Measurements from ENCODE around the gene HADH. TPM values are rescaled to one million over a fixed set of nuclear protein-coding genes. Genes with fewer than 3 reads are reported as not detected.

HADH gene
- total and polyA plus RNA-seq, 4 donors, result 37.6 to 43.9 (median 40.6) TPM

DNA sequence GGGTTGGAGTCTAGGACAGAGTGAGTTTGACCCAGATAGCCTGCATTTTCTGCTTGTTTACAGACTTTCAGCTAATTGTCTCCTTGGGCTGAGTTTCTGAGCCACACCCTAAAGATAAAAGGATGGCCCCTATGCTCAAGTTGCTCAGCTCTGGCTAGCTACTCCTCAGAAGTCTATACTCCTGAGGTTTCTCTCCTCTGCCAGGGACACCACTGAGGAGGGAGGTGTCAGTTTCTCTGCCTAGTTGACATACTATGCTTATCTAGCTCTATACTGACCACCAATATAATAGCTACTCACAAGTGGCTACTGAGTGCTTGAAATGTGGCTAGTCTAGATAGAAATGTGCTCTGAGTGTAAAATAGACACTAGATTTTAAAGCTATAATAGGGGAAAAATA lies 23.6 kb downstream of the HADH start:
- no peak overlapping the region for H3K27ac ChIP-seq (ENCODE audit: low read depth in 1 of 2, low read length in 1 of 2)
- no peak for ATAC-seq (ENCODE audit: insufficient read depth, low FRiP score)
- H3K4me1 ChIP-seq (ENCODE audit: control insufficient read depth in 5 of 5, insufficient read depth in 5 of 5, low read length in 5 of 5), result no peaks in the 10 kb centered on the region
- H3K27me3 ChIP-seq (ENCODE audit: control insufficient read depth in 3 of 3, insufficient read depth in 3 of 3, low read length in 2 of 3), result no peaks in the 10 kb centered on the region
- TF ChIP-seq, protein P1, sequence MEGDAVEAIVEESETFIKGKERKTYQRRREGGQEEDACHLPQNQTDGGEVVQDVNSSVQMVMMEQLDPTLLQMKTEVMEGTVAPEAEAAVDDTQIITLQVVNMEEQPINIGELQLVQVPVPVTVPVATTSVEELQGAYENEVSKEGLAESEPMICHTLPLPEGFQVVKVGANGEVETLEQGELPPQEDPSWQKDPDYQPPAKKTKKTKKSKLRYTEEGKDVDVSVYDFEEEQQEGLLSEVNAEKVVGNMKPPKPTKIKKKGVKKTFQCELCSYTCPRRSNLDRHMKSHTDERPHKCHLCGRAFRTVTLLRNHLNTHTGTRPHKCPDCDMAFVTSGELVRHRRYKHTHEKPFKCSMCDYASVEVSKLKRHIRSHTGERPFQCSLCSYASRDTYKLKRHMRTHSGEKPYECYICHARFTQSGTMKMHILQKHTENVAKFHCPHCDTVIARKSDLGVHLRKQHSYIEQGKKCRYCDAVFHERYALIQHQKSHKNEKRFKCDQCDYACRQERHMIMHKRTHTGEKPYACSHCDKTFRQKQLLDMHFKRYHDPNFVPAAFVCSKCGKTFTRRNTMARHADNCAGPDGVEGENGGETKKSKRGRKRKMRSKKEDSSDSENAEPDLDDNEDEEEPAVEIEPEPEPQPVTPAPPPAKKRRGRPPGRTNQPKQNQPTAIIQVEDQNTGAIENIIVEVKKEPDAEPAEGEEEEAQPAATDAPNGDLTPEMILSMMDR (IDR thresholded peaks at IDR 0.05; ENCODE audit: control extremely low read depth, extremely low read depth), result no peak
- H3K9ac ChIP-seq (ENCODE audit: insufficient read depth in 1 of 2, low read length in 2 of 2), result no peak overlapping the region
- no peaks in the 10 kb centered on the region for H3K9me3 ChIP-seq (ENCODE audit: control insufficient read depth in 4 of 4, insufficient read depth in 3 of 4, low read length in 3 of 4)
- H3K4me3 ChIP-seq, result no peak overlapping the region
- peaks cover 9 to 27% (median 15%) of the 10 kb centered on the region in 4 donors for H3K36me3 ChIP-seq (ENCODE audit: control insufficient read depth in 4 of 4, insufficient read depth in 4 of 4, low read length in 4 of 4)
- DNase-seq, result no peak

DNA sequence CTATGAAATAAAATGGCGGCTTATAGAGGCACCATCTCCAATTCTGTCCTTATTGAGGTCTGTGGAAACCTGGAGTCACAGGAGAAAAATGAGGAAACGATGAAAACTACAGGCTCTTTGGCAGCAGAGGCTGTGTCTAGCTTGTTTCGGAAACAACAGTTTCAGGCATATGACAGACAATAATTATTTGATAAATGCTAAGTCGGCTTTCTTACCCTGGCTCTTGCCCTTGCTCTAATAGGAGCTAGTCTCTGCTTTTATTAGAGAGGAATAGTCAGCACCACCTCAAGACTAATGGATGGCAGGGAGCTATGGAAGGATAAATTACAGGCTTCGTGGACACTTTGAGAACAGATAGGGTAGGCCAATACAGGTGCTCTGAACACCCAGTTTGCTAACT lies 24.3 kb downstream of the HADH start:
- no peak for DNase-seq
- Histone ChIP-seq H3K4me1 (ENCODE audit: control insufficient read depth in 5 of 5, insufficient read depth in 5 of 5, low read length in 5 of 5) (peaks cover 0 to 1% (median 0%) of the 10 kb centered on the region in 5 donors), H3K4me3 (no peak overlapping the region), H3K9ac (ENCODE audit: insufficient read depth in 1 of 2, low read length in 2 of 2) (no peak overlapping the region), H3K9me3 (ENCODE audit: control insufficient read depth in 4 of 4, insufficient read depth in 3 of 4, low read length in 3 of 4) (no peaks in the 10 kb centered on the region), H3K27ac (ENCODE audit: low read depth in 1 of 2, low read length in 1 of 2) (no peak overlapping the region), H3K36me3 (ENCODE audit: control insufficient read depth in 4 of 4, insufficient read depth in 4 of 4, low read length in 4 of 4) (peaks cover 9 to 27% (median 15%) of the 10 kb centered on the region in 4 donors), H3K27me3 (ENCODE audit: control insufficient read depth in 3 of 3, insufficient read depth in 3 of 3, low read length in 2 of 3) (no peaks in the 10 kb centered on the region)
- TF ChIP-seq, protein P1 (IDR thresholded peaks at IDR 0.05; ENCODE audit: control extremely low read depth, extremely low read depth), result no peak
- no peak for ATAC-seq (ENCODE audit: insufficient read depth, low FRiP score)
- WGBS, 2 donors, result 97 to 99% methylated on average over 5 of the region's 5 CpGs

DNA sequence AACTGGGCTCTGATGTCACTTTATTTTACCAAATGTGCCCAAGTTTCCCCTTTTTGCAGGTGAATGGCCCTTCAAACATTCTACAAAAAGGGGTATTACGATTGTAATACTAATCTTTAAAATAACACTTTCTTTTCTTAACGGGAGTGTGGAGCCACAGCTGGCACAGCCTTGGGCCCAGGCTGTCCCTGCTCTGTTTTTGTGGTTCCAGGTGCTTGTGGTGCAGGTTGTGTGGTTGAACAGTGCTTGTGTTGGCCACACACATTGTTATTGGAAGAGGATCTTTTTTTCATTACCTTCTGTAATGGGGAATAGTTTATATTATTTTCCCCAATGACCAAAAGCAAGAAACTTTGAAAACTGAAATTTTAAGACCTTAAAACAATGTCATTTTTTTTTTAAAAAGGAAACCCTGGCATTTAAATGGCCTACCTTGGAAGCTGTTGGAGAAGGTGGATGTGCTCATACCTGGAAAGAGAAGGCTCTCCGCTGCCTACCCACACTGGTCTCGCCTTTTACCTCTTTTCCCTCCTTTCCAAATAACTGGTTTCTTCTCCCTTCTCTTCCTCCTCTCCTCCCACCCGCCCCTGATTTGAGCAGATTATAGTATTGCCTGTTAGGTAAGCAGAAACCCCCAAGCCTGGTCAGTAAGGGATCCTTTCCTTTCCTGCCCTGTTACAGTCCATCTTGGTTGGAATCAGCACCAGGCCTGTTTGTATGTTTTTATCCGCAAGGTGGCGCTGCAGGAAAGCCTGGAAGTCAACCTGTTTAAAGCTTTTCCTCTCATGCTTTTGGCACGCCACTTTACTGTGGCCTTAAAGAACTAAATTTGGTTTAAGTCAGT lies 28.6 kb downstream of the HADH start:
- H3K9me3 ChIP-seq (ENCODE audit: control insufficient read depth in 4 of 4, insufficient read depth in 3 of 4, low read length in 3 of 4), result peaks cover 0 to 2% (median 0%) of the 10 kb centered on the region in 4 donors
- H3K4me1 ChIP-seq (ENCODE audit: control insufficient read depth in 5 of 5, insufficient read depth in 5 of 5, low read length in 5 of 5), result peaks cover 0 to 1% (median 0%) of the 10 kb centered on the region in 5 donors
- H3K36me3 ChIP-seq (ENCODE audit: control insufficient read depth in 4 of 4, insufficient read depth in 4 of 4, low read length in 4 of 4), result peaks cover 7 to 30% (median 23%) of the 10 kb centered on the region in 4 donors
- no peaks in the 10 kb centered on the region for H3K27me3 ChIP-seq (ENCODE audit: control insufficient read depth in 3 of 3, insufficient read depth in 3 of 3, low read length in 2 of 3)
- WGBS, 2 donors, result 41 to 48% methylated on average over 8 of the region's 8 CpGs
- H3K9ac ChIP-seq (ENCODE audit: insufficient read depth in 1 of 2, low read length in 2 of 2), result no peak overlapping the region
- ATAC-seq (ENCODE audit: insufficient read depth, low FRiP score) (peak; percentile 82), DNase-seq (peak; percentile 78 to 88 (median 85))
- TF ChIP-seq, protein P1 (IDR thresholded peaks at IDR 0.05; ENCODE audit: control extremely low read depth, extremely low read depth), result peak; percentile 73
- H3K4me3 ChIP-seq, result no peak overlapping the region
- H3K27ac ChIP-seq (ENCODE audit: low read depth in 1 of 2, low read length in 1 of 2), result no peak overlapping the region
